Adipocyte (in vitro differentiated cells): ENCODE measurements around the gene CERKL.

ENCODE experiments used
- DNase-seq: peaks from one replicate; pipeline ENCODE4 v3.0.0-alpha.2; 2015; ENCODE audit warnings: low read depth
- H3K27me3 ChIP-seq: replicated peaks from 2 replicates; pipeline ENCODE4 v1.7.0; 2013; ENCODE audit warnings: mild to moderate bottlenecking, low read length, moderate library complexity; ENCODE audit not compliant: control insufficient read depth, insufficient read depth
- H3K36me3 ChIP-seq: 2 replicates; pipeline ENCODE4 v1.7.0; 2013; ENCODE audit warnings: low read length, mild to moderate bottlenecking, moderate library complexity; ENCODE audit not compliant: control insufficient read depth, insufficient read depth, severe bottlenecking
- H3K4me1 ChIP-seq: 2 replicates; pipeline ENCODE4 v1.7.0; 2013; ENCODE audit warnings: mild to moderate bottlenecking, low read length, moderate library complexity; ENCODE audit not compliant: control insufficient read depth, insufficient read depth
- H3K4me3 ChIP-seq: 2 replicates; pipeline ENCODE4 v1.7.0; 2013; ENCODE audit warnings: mild to moderate bottlenecking, low read length, moderate library complexity
- H3K9ac ChIP-seq: 2 replicates; pipeline ENCODE4 v1.7.0; 2013; ENCODE audit warnings: mild to moderate bottlenecking, low read length, moderate library complexity
- H3K9me3 ChIP-seq: 2 replicates; pipeline ENCODE4 v1.7.0; 2013; ENCODE audit warnings: mild to moderate bottlenecking, low read length, moderate library complexity; ENCODE audit not compliant: control insufficient read depth

CERKL gene

DNA sequence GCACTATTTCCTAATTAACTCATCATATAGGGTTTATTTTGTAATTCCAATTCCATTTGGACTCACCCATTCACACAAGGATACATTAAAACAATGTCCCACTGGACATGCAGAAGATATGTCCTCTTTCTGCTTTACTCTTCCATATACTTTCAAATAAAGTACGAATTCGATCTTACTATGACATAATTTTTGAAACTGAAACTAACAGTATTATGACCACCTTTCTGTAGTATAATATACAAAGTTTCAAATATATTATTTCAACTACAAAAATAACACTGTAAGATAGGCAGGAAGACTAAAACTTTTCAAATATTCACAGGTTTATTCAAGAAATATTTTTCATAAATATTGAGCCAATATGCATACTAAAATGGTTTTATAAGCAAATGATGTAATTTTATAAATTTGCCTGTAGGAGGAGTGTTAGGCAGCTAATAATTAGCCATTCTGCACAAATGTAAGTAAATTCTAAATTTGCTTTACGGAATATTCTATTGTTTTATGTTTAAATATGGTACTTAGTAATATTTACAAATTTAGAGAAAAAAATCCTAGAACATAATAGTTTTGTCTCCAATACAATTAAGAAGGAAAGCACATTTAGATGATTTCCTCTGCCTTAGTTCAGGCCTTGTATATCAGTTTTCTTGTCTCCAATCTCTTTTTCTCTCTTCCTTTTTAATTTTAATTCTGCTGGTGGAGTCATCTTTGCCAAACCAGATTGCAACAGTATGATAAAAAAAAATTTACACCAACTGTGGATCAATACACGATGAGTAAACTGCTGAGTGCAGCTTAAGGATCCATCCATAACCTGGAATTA, 85.9 kb downstream of the CERKL start:
- H3K4me3 ChIP-seq = no peak overlapping the region
- H3K9ac ChIP-seq = no peak overlapping the region
- H3K9me3 ChIP-seq = no peaks in the 10 kb centered on the region
- no peaks in the 10 kb centered on the region for H3K27me3 ChIP-seq
- peaks cover 7% of the 10 kb centered on the region for H3K4me1 ChIP-seq
- H3K36me3 ChIP-seq = no peaks in the 10 kb centered on the region
- DNase-seq = peak; percentile 11

DNA sequence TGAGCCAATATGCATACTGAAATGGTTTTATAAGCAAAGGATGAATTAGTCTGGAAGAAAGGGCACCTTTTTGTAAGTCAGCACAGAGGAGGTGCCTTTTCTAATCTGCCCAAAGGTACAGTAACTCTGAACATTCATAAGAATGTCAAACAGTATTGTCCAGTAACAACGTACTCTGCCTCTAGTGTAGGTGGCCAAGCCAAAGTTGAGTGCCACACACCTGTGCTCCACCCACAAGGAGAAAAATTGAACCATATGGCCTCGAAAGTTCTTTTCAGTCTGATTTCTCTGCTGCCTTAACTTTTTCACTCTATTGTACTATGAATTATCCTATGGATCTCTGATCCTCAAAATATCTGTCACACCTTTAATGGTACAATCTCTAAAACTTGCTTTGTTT, 86.8 kb downstream of the CERKL start:
- Histone ChIP-seq H3K4me3 (no peak overlapping the region), H3K9ac (no peak overlapping the region), H3K4me1 (peaks cover 9% of the 10 kb centered on the region), H3K36me3 (no peaks in the 10 kb centered on the region), H3K27me3 (no peaks in the 10 kb centered on the region), H3K9me3 (no peaks in the 10 kb centered on the region)
- no peak for DNase-seq

DNA sequence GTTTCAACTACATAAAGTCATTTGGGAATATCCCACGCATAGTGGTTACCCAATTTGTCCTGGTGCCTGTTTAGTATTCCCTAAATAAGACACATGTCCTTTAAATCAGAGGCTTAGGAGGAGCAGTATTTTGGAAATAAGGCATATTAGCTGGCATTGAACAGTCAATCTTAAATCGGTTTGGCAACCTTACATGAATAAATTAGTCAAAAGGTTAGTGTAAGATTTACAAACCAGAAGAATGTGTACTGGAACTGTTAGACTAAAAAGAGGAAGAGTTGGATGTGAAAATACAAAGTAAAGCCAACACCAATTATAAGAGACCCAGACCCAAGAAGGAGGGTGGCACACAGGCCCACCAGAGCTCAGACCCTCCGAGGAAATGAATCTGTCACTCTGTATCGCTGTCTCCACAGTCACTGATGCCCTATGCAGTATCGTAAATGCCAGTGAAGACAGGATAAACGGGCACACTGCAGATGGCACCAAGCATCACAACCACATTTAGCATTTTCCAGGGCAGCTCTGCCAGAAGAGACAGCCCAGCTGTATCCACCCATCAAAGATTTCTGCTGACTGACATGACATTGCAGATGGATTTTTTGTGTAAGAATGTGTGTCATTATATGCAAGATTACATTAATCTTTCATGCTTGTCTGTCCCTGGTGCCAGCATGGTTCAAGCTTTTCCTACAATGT, 90.4 kb downstream of the CERKL start:
- Histone ChIP-seq H3K36me3 (no peaks in the 10 kb centered on the region), H3K9me3 (no peaks in the 10 kb centered on the region), H3K4me3 (no peak overlapping the region), H3K27me3 (no peaks in the 10 kb centered on the region), H3K9ac (no peak overlapping the region), H3K4me1 (peaks cover 26% of the 10 kb centered on the region)
- DNase-seq = no peak

DNA sequence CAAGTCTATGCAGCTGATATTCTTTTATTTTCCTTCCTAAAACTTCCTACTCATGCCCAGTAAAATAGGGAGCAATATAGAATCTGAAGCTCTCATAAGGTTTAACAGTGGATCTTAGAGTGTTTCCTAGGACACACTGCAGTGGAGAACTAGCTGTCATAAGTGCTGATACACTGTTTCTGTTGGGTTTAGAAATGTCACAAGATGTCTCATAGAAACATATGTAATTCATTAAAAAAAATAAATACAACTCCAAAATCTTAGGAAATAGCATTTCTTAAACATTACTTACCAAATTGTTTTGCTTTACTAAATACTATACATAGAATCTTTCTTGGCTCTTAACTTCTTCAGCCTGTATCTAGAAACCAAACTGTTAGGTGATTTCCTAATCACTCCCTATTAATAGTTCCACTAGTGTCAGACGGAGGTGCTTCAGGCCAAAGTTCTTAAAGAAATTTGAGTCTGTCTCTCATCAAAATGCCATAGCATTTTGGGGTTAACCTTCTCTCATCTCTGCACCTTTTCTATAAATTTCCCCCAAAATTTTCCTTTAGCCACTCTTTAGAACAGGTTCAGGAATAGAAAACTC, 93.7 kb downstream of the CERKL start:
- peak; percentile 77 for DNase-seq
- Histone ChIP-seq H3K9ac (no peak overlapping the region), H3K4me1 (peaks cover 26% of the 10 kb centered on the region), H3K4me3 (no peak overlapping the region), H3K9me3 (no peaks in the 10 kb centered on the region), H3K36me3 (no peaks in the 10 kb centered on the region), H3K27me3 (no peaks in the 10 kb centered on the region)

DNA sequence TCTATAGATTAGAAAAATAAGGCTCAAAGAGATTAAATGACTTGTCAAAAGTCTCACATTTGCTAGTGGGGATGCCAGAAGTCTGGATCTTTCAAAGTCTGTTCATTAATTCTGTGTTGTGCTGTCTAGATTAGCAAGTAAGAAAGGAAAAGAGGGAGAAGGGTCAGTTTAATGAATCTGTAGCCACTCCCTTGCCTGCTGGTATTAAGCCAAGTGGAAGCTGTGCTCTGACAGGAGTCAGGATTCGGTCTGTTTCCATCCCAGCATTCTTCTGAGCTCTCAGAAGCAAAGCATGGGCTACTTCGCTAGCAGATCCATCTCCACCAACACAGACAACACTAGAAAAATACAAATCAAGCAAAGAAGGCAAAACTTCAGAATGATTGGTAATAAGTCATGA, 98.5 kb downstream of the CERKL start:
- Histone ChIP-seq H3K4me3 (no peak overlapping the region), H3K9ac (no peak overlapping the region), H3K9me3 (no peaks in the 10 kb centered on the region), H3K27me3 (no peaks in the 10 kb centered on the region), H3K4me1 (peaks cover 5% of the 10 kb centered on the region), H3K36me3 (no peaks in the 10 kb centered on the region)
- no peak for DNase-seq

DNA sequence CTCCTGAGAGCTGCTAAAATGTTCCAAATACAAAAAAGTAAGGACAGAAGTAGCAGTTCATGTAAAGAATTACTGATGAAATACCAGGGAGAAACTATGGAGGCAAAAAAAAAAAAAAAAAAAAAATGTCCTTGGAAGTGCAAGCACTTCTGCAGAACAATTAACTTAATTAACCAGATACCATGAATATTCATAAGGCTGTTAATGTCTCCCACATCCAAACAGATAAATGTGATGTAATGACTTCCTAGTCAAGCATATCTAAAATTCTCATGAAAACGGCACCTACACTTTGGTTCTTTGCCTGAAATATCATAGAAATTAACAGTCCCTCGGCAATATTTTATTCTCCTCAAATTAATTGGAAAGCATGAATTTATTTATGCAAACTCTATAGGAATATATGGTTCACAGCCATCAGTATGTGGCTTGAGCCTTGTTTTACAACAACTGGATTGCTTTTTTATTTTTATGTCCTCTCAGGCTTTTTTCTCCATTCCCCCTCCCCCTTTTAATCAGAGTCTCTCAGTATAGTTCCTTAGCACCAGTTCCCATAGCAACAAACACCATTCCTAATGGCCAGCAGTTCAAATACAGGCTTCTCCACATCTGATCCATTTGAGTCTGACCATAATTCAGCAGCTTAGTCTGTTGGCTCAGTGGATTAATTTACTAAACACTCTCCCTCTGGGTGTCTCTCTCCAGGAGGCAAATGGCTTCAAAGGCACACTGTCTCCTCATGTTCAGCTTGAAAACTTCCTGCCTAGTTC, 102.7 kb downstream of the CERKL start:
- H3K4me3 ChIP-seq = no peak overlapping the region
- no peaks in the 10 kb centered on the region for H3K27me3 ChIP-seq
- no peak overlapping the region for H3K9ac ChIP-seq
- no peak for DNase-seq
- H3K4me1 ChIP-seq = no peaks in the 10 kb centered on the region
- H3K36me3 ChIP-seq = no peaks in the 10 kb centered on the region
- no peaks in the 10 kb centered on the region for H3K9me3 ChIP-seq

DNA sequence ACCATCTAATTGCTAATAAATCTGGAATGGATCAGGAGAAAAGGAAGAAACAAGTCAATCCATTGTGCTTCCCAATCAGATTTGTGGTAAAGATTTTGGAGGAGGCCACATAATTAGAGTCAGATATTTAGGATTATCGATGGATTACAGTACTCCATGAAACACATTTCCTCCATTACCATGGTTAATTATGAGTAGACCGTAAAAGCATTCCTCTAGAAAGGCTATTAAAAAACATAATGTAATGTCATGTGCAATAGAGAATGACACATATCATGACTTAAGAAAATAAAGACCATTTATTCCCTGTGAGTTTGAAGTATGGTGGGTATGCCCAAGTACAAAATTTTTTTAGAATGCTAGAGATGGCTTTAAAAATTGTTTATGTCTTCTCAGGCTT, 103.7 kb downstream of the CERKL start:
- Histone ChIP-seq H3K9ac (no peak overlapping the region), H3K9me3 (no peaks in the 10 kb centered on the region), H3K4me1 (no peaks in the 10 kb centered on the region), H3K4me3 (no peak overlapping the region), H3K36me3 (no peaks in the 10 kb centered on the region), H3K27me3 (no peaks in the 10 kb centered on the region)
- DNase-seq = no peak

DNA sequence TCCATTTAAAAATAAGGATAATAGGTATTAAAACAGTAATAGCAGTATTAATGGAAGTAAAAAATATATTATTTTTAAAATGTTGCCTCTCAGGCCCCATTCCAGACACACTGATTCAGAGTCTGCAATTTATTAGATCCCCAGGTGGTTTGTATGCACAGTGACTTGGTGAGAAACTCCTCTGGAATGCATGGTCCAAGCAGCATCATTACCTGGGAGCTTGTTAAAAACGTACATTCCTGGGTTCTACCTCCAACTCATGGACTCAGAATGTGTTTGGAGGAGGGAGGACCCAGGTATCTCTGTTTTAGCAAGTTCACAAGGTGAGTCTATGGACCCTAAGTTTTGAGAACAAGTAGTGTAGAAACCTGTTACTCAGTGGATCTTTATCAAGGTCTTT, 104.1 kb downstream of the CERKL start:
- Histone ChIP-seq H3K27me3 (no peaks in the 10 kb centered on the region), H3K4me3 (no peak overlapping the region), H3K36me3 (no peaks in the 10 kb centered on the region), H3K9ac (no peak overlapping the region), H3K4me1 (no peaks in the 10 kb centered on the region), H3K9me3 (no peaks in the 10 kb centered on the region)
- DNase-seq = no peak

DNA sequence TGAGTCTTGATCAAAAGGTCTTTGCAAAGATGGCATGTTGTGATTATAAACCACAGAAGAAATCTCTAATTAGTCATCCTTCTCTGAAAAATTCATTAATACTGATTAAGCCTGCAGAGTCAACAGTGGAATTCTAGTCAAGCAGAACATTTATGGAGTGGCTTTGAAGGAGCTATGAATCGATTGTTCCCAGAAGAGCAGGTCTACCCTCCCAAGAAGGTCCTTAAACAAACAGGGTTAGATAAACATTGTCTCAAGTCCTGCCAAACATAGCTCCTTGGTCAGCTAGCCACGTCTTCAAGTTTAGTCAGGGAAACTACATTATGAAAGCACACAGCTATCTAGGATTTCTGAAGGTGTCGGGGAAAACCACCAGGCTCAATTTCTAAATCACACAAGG, 110.8 kb downstream of the CERKL start:
- H3K27me3 ChIP-seq = no peaks in the 10 kb centered on the region
- H3K9me3 ChIP-seq = no peaks in the 10 kb centered on the region
- no peak overlapping the region for H3K9ac ChIP-seq
- peak; percentile 5 for DNase-seq
- H3K4me1 ChIP-seq = no peaks in the 10 kb centered on the region
- no peak overlapping the region for H3K4me3 ChIP-seq
- H3K36me3 ChIP-seq = no peaks in the 10 kb centered on the region

DNA sequence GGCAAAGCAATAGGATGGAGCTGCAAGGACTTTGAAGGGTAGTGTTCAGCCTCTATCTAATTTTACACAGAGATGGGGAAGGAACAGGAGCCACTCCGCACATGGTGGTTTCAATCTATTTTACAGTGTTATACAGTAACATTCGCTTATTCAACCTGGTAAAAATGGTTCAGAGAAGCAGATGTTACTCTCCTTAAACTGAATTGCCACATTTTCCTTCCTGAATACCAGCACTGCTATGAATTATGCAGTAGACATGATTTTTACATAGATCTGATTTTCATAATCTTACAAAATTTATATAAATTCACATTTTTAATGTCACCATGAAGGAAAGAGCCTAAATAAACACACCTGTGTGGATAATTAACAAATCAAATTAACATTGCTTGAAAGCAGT, 114.7 kb downstream of the CERKL start:
- no peak for DNase-seq
- H3K9ac ChIP-seq = no peak overlapping the region

DNA sequence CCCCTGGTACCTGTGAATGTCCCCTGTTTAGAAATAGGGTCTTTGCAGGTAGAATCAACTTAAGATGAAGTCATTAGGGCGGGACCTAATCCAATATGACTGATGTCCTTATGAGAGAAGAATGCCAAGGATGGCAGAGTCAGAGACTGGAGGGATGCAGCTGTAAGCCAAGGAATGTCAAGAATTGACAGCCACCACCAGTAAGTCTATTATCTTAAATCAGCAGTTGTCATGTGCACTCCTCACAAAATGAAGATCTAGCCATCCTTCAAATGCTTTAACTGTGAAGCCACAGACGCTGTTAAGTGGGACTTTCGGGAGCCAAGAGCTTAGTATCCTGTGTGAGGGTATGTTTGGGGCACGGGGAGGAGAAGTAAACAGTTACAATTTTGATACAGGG, 116.5 kb downstream of the CERKL start:
- H3K4me1 ChIP-seq = no peaks in the 10 kb centered on the region
- no peak for DNase-seq

More for the DNA sequence above, 114.7 kb downstream of the CERKL start:
- no peaks in the 10 kb centered on the region for H3K36me3 ChIP-seq
- no peaks in the 10 kb centered on the region for H3K4me1 ChIP-seq
- H3K9me3 ChIP-seq = no peaks in the 10 kb centered on the region
- H3K4me3 ChIP-seq = no peak overlapping the region
- H3K27me3 ChIP-seq = no peaks in the 10 kb centered on the region

More for the DNA sequence above, 116.5 kb downstream of the CERKL start:
- H3K4me3 ChIP-seq = no peak overlapping the region
- H3K27me3 ChIP-seq = no peaks in the 10 kb centered on the region
- H3K36me3 ChIP-seq = peaks cover 2% of the 10 kb centered on the region
- no peak overlapping the region for H3K9ac ChIP-seq
- H3K9me3 ChIP-seq = no peaks in the 10 kb centered on the region
